SK-N-SH treated with all-trans-retinoic acid at 6 μM for 48 hours (cell line): ENCODE data around the gene MYO1H.

ENCODE experiments used
- ATAC-seq: fragments of 200-7000 bp; cut with Tn5 transposase; 3 replicates; pipeline ENCODE4 v1.9.1; 2020; ENCODE audit warnings: mild to moderate bottlenecking, moderate library complexity
- ARNTL ChIP-seq: fragments of 450-650 bp; formaldehyde crosslinking; IDR thresholded peaks from 2 replicates; pipeline ENCODE4 v1.5.0; 2020; ENCODE audit warnings: low read depth, mild to moderate bottlenecking, moderate library complexity, borderline replicate concordance
- BACH2 ChIP-seq: fragments of 250-450 bp; sonication (Bioruptor Pico); IDR thresholded peaks from 2 replicates; pipeline ENCODE4 v1.9.0; 2021; ENCODE audit warnings: mild to moderate bottlenecking, borderline replicate concordance
- CSDC2 ChIP-seq: fragments of 250-450 bp; sonication (Bioruptor Pico); IDR thresholded peaks from 2 replicates; pipeline ENCODE4 v1.5.0; 2020; ENCODE audit warnings: mild to moderate bottlenecking, moderate library complexity
- ESRRG ChIP-seq: fragments of 250-450 bp; sonication (Bioruptor Pico); IDR thresholded peaks from 2 replicates; pipeline ENCODE4 v1.6.1; 2021; ENCODE audit warnings: mild to moderate bottlenecking
- GLIS3 ChIP-seq: fragments of 250-450 bp; sonication (Bioruptor Pico); IDR thresholded peaks from 2 replicates; pipeline ENCODE4 v1.5.0; 2020; ENCODE audit warnings: mild to moderate bottlenecking, moderate library complexity
- OSR1 ChIP-seq: fragments of 250-450 bp; sonication (Bioruptor Pico); IDR thresholded peaks from 2 replicates; pipeline ENCODE4 v1.8.0; 2022; ENCODE audit warnings: moderate library complexity, mild to moderate bottlenecking, inconsistent platforms
- PPARA ChIP-seq: fragments of 250-450 bp; sonication (Bioruptor Pico); IDR thresholded peaks from 2 replicates; pipeline ENCODE4 v1.5.0; 2020; ENCODE audit warnings: mild to moderate bottlenecking, borderline replicate concordance
- RARB ChIP-seq: fragments of 250-450 bp; sonication (Bioruptor Pico); IDR thresholded peaks from 2 replicates; pipeline ENCODE4 v1.8.0; 2021; ENCODE audit warnings: mild to moderate bottlenecking, moderate library complexity
- SNAI2 ChIP-seq: fragments of 250-450 bp; sonication (Bioruptor Pico); IDR thresholded peaks from 2 replicates; pipeline ENCODE4 v1.5.0; 2020; ENCODE audit warnings: mild to moderate bottlenecking, moderate library complexity
- TOX ChIP-seq: fragments of 250-450 bp; sonication (Bioruptor Pico); IDR thresholded peaks from 2 replicates; pipeline ENCODE4 v1.8.0; 2021; ENCODE audit warnings: mild to moderate bottlenecking, moderate library complexity, borderline replicate concordance
- ZC3H10 ChIP-seq: fragments of 250-450 bp; sonication (Bioruptor Pico); IDR thresholded peaks from 2 replicates; pipeline ENCODE4 v1.5.1; 2021; ENCODE audit warnings: mild to moderate bottlenecking, moderate library complexity
- ZFP3 ChIP-seq: fragments of 250-450 bp; sonication (Bioruptor Pico); IDR thresholded peaks from 2 replicates; pipeline ENCODE4 v1.5.0; 2020; ENCODE audit warnings: mild to moderate bottlenecking, moderate library complexity
- ZNF565 ChIP-seq: fragments of 450-650 bp; formaldehyde crosslinking; conservative IDR thresholded peaks from 2 replicates; pipeline ENCODE4 v1.5.0; 2020; ENCODE audit warnings: low read depth, mild to moderate bottlenecking, moderate library complexity
- ZNF70 ChIP-seq: fragments of 450-650 bp; formaldehyde crosslinking; IDR thresholded peaks from 2 replicates; pipeline ENCODE4 v1.5.0; 2020; ENCODE audit warnings: mild to moderate bottlenecking, moderate library complexity
- TF ChIP-seq, protein P1 (sequence below): fragments of 250-450 bp; sonication (Bioruptor Pico); IDR thresholded peaks from 2 replicates; pipeline ENCODE4 v1.5.1; 2021; ENCODE audit warnings: mild to moderate bottlenecking, moderate library complexity
- TF ChIP-seq, protein P2 (sequence below): fragments of 250-450 bp; sonication (Bioruptor Pico); IDR thresholded peaks from 2 replicates; pipeline ENCODE4 v1.5.0; 2020; ENCODE audit warnings: mild to moderate bottlenecking, moderate library complexity
- TF ChIP-seq, protein P3 (sequence below): fragments of 250-450 bp; sonication (Bioruptor Pico); IDR thresholded peaks from 2 replicates; pipeline ENCODE4 v1.8.0; 2021; ENCODE audit warnings: low read depth, mild to moderate bottlenecking, moderate library complexity, borderline replicate concordance
- TF ChIP-seq, protein P4 (sequence below): fragments of 250-450 bp; sonication (Bioruptor Pico); IDR thresholded peaks from 2 replicates; pipeline ENCODE4 v1.5.1; 2020; ENCODE audit warnings: low read depth, mild to moderate bottlenecking, moderate library complexity
- TF ChIP-seq, protein P5 (sequence below): fragments of 250-450 bp; sonication (Bioruptor Pico); IDR thresholded peaks from 2 replicates; pipeline ENCODE4 v1.8.0; 2020; ENCODE audit warnings: mild to moderate bottlenecking, moderate library complexity, borderline replicate concordance

MYO1H gene, protein sequence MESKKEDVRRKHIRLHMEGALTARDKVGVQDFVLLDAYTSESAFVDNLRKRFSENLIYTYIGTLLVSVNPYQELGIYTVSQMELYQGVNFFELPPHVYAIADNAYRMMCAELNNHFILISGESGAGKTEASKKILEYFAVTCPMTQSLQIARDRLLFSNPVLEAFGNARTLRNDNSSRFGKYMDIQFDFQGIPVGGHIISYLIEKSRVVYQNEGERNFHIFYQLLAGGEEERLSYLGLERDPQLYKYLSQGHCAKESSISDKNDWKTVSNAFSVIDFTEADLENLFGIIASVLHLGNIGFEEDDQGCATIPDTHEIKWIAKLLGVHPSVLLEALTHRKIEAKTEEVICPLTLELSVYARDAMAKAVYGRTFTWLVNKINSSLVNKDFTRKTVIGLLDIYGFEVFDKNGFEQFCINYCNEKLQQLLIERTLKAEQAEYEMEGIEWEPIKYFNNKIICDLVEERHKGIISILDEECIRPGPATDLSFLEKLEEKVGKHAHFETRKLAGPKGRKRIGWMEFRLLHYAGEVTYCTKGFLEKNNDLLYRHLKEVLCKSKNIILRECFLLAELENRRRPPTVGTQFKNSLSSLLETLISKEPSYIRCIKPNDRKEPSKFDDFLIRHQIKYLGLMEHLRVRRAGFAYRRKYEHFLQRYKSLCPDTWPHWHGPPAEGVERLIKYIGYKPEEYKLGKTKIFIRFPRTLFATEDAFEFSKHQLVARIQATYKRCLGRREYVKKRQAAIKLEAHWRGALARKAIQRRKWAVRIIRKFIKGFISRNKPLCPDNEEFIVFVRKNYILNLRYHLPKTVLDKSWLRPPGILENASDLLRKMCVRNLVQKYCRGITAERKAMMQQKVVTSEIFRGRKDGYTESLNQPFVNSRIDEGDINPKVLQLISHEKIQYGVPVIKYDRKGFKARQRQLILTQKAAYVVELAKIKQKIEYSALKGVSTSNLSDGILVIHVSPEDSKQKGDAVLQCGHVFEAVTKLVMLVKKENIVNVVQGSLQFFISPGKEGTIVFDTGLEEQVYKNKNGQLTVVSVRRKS

DNA sequence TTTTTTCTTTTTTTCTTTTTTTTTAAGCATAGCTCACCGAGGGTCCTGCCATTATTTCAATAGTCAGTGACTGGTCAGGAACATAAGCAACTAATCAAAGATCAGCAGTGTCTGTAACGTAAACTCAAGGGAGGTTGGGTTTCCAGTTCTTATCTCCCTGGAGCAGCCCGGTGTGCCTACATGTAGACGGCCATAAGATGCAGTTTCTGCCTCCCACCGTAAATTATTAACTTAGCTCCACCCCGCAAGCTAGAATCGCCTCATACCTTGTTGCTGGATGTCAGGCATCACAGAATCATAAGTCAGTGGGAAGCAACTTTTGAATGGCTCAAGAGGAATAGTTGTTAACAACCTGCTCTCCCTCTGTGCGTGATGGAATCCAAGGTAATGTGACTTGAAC is at the start of gene MYO1H:
TSS of gene MYO1H (plus strand) at position 312 of the 400 bp plus-strand sequence. CDS start at position 373, 61 bp downstream.
- ATAC-seq, result no peak
- TF ChIP-seq RARB (CRISPR knock-in tag) (no peak), TOX (CRISPR knock-in tag) (no peak), ESRRG (no peak), ZNF70 (no peak), OSR1 (no peak), ZC3H10 (CRISPR knock-in tag) (no peak), SNAI2 (no peak), ARNTL (CRISPR knock-in tag) (no peak), CSDC2 (no peak), PPARA (no peak)
- TF ChIP-seq, protein P1, sequence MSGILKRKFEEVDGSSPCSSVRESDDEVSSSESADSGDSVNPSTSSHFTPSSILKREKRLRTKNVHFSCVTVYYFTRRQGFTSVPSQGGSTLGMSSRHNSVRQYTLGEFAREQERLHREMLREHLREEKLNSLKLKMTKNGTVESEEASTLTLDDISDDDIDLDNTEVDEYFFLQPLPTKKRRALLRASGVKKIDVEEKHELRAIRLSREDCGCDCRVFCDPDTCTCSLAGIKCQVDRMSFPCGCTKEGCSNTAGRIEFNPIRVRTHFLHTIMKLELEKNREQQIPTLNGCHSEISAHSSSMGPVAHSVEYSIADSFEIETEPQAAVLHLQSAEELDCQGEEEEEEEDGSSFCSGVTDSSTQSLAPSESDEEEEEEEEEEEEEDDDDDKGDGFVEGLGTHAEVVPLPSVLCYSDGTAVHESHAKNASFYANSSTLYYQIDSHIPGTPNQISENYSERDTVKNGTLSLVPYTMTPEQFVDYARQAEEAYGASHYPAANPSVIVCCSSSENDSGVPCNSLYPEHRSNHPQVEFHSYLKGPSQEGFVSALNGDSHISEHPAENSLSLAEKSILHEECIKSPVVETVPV, result no peak
- TF ChIP-seq, protein P2, sequence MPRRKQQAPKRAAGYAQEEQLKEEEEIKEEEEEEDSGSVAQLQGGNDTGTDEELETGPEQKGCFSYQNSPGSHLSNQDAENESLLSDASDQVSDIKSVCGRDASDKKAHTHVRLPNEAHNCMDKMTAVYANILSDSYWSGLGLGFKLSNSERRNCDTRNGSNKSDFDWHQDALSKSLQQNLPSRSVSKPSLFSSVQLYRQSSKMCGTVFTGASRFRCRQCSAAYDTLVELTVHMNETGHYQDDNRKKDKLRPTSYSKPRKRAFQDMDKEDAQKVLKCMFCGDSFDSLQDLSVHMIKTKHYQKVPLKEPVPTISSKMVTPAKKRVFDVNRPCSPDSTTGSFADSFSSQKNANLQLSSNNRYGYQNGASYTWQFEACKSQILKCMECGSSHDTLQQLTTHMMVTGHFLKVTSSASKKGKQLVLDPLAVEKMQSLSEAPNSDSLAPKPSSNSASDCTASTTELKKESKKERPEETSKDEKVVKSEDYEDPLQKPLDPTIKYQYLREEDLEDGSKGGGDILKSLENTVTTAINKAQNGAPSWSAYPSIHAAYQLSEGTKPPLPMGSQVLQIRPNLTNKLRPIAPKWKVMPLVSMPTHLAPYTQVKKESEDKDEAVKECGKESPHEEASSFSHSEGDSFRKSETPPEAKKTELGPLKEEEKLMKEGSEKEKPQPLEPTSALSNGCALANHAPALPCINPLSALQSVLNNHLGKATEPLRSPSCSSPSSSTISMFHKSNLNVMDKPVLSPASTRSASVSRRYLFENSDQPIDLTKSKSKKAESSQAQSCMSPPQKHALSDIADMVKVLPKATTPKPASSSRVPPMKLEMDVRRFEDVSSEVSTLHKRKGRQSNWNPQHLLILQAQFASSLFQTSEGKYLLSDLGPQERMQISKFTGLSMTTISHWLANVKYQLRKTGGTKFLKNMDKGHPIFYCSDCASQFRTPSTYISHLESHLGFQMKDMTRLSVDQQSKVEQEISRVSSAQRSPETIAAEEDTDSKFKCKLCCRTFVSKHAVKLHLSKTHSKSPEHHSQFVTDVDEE, result no peak
- TF ChIP-seq, protein P3, sequence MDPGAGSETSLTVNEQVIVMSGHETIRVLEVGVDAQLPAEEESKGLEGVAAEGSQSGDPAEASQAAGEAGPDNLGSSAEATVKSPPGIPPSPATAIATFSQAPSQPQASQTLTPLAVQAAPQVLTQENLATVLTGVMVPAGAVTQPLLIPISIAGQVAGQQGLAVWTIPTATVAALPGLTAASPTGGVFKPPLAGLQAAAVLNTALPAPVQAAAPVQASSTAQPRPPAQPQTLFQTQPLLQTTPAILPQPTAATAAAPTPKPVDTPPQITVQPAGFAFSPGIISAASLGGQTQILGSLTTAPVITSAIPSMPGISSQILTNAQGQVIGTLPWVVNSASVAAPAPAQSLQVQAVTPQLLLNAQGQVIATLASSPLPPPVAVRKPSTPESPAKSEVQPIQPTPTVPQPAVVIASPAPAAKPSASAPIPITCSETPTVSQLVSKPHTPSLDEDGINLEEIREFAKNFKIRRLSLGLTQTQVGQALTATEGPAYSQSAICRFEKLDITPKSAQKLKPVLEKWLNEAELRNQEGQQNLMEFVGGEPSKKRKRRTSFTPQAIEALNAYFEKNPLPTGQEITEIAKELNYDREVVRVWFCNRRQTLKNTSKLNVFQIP (CRISPR knock-in tag), result no peak
- TF ChIP-seq, protein P4, sequence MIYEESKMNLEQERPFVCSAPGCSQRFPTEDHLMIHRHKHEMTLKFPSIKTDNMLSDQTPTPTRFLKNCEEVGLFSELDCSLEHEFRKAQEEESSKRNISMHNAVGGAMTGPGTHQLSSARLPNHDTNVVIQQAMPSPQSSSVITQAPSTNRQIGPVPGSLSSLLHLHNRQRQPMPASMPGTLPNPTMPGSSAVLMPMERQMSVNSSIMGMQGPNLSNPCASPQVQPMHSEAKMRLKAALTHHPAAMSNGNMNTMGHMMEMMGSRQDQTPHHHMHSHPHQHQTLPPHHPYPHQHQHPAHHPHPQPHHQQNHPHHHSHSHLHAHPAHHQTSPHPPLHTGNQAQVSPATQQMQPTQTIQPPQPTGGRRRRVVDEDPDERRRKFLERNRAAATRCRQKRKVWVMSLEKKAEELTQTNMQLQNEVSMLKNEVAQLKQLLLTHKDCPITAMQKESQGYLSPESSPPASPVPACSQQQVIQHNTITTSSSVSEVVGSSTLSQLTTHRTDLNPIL (CRISPR knock-in tag), result no peak

DNA sequence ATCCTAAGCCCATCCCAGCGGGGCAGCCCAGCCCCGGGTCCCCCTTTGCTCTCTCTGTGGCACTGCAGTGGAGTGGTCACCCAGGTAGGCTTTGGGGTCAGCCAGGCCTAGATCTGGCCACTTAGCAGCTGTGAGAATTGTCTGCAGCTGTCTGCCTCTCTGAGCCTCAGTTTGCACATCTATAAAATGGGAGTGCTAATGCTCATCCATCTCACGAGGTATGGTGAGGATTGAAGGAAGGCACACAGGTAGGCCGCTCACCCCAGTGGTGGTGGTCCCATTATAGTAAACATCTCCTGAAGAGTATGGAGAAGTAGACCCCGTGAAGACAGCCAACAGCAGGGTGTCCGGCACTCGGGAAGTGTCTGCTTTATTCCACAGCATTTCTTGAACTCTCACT is 47.9 kb upstream of the MYO1H start:
- no peak for TF ChIP-seq ZFP3 (CRISPR knock-in tag)
- no peak for ATAC-seq

DNA sequence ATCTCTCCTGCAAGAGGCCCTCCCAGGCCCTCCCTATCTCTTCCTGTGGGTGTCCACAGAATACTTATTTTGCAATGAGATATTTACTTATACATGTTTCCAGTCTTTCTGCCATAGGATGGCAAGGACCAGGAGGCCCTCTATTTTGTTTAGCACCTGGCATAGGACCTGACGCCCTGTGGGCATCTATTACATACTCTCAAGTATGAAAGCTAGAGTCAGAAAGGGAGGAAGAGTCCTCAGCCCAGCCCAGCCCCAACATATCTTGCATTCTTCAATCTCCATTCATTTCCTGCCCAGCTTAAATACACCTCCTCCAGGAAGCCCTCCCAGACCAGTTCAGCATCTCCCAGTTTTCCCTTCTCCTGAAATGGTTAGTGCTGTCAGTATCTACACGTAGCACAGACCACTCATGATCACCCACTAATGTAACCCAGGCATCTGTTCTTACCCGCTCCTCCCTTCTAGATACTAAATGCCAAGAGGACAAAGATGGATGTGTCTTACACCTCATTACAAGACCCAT is 46.0 kb upstream of the MYO1H start:
- no peak for TF ChIP-seq CSDC2
- no peak for TF ChIP-seq ZNF70
- TF ChIP-seq RARB (CRISPR knock-in tag), result no peak
- TF ChIP-seq PPARA, result no peak
- no peak for TF ChIP-seq ARNTL (CRISPR knock-in tag)
- TF ChIP-seq BACH2 (CRISPR knock-in tag), result no peak
- TF ChIP-seq, protein P2, result no peak
- no peak for TF ChIP-seq ZC3H10 (CRISPR knock-in tag)
- TF ChIP-seq, protein P5, sequence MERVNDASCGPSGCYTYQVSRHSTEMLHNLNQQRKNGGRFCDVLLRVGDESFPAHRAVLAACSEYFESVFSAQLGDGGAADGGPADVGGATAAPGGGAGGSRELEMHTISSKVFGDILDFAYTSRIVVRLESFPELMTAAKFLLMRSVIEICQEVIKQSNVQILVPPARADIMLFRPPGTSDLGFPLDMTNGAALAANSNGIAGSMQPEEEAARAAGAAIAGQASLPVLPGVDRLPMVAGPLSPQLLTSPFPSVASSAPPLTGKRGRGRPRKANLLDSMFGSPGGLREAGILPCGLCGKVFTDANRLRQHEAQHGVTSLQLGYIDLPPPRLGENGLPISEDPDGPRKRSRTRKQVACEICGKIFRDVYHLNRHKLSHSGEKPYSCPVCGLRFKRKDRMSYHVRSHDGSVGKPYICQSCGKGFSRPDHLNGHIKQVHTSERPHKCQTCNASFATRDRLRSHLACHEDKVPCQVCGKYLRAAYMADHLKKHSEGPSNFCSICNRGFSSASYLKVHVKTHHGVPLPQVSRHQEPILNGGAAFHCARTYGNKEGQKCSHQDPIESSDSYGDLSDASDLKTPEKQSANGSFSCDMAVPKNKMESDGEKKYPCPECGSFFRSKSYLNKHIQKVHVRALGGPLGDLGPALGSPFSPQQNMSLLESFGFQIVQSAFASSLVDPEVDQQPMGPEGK (CRISPR knock-in tag), result no peak
- TF ChIP-seq, protein P1, result no peak
- TF ChIP-seq GLIS3 (CRISPR knock-in tag), result no peak
- TF ChIP-seq SNAI2, result no peak
- TF ChIP-seq ZNF565 (CRISPR knock-in tag), result no peak
- ATAC-seq, result no peak
